Activated naive CD8-positive, alpha-beta T cell treated with anti-CD3 and anti-CD28 coated beads for 36 hours (primary cell): Measurements from ENCODE around the gene SCFD2. TPM values are rescaled to one million over a fixed set of nuclear protein-coding genes. Genes with fewer than 3 reads are reported as not detected.

Experiments used
- DNase-seq: peaks from one replicate; pipeline ENCODE4 v3.0.0; 2021
- H3K27ac Mint-ChIP-seq: one replicate; pipeline ENCODE4 v1.8.0; 2022; ENCODE audit warnings: mild to moderate bottlenecking, moderate library complexity, mixed read lengths
- H3K27me3 Mint-ChIP-seq: one replicate; pipeline ENCODE4 v1.8.0; 2022; ENCODE audit warnings: mild to moderate bottlenecking, mixed read lengths
- H3K36me3 Mint-ChIP-seq: one replicate; pipeline ENCODE4 v1.8.0; 2021; ENCODE audit warnings: mild to moderate bottlenecking, mixed read lengths
- H3K4me1 Mint-ChIP-seq: one replicate; pipeline ENCODE4 v1.8.0; 2021; ENCODE audit warnings: mixed read lengths
- H3K4me3 Mint-ChIP-seq: one replicate; pipeline ENCODE4 v1.8.0; 2022; ENCODE audit warnings: mild to moderate bottlenecking, moderate library complexity, mixed read lengths
- H3K9me3 Mint-ChIP-seq: one replicate; pipeline ENCODE4 v1.8.0; 2022; ENCODE audit warnings: mixed read lengths
- total RNA-seq, 2 experiments: library from RNA; stranded (reverse); gene quantifications; one replicate each; pipeline ENCODE4 v1.2.3, GENCODE V29; 2021

The SCFD2 gene
- total RNA-seq, 2 experiments from 2014 or later, result 21.9 to 23.7 TPM

DNA sequence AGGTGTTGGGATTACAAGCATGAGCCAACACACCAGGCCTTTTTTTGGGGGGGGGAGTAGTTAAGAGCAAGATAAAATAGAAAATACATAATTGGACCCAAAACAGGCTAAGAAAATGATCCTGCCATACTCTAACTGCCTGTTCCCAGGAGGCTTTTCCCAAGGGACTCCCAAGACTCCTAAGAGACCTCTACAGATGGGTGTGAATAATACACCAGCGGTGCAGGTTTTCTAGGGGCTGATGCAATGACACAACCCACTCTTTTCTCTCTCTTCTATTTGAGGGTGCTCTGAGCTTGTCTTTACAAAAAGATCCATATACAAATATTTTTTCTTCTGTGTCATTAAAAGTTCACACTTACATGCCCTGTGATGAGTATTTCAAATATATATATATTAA is 386.8 kb downstream of the SCFD2 start:
- H3K27ac Mint-ChIP-seq, result no peak overlapping the region
- H3K4me1 Mint-ChIP-seq, result peaks cover 4% of the 10 kb centered on the region
- H3K27me3 Mint-ChIP-seq, result no peaks in the 10 kb centered on the region
- no peak overlapping the region for H3K4me3 Mint-ChIP-seq
- no peaks in the 10 kb centered on the region for H3K9me3 Mint-ChIP-seq
- H3K36me3 Mint-ChIP-seq, result peaks cover 13% of the 10 kb centered on the region
- no peak for DNase-seq

DNA sequence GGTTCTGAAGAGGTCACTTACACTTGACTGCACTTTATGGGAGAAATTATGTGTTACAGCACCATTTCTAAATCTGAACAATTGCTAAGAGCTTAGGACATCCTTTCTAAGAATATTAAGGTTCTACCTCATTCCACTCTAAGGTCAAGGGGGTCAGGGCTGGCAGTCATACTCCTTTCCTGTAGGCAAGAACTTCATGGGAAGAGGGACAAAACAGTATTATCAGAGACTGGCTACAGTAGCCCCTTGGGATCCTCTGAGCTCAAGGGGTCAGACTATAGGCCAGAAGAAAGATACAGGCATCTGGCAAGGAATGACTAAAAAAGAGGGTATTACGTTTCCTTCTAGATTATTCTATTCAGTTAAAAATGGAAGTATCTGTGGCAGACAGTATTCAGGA is 388.6 kb downstream of the SCFD2 start:
- Mint-ChIP-seq H3K27me3 (no peaks in the 10 kb centered on the region), H3K9me3 (no peaks in the 10 kb centered on the region), H3K27ac (no peak overlapping the region), H3K4me1 (no peaks in the 10 kb centered on the region), H3K4me3 (no peak overlapping the region), H3K36me3 (peaks cover 21% of the 10 kb centered on the region)
- no peak for DNase-seq

DNA sequence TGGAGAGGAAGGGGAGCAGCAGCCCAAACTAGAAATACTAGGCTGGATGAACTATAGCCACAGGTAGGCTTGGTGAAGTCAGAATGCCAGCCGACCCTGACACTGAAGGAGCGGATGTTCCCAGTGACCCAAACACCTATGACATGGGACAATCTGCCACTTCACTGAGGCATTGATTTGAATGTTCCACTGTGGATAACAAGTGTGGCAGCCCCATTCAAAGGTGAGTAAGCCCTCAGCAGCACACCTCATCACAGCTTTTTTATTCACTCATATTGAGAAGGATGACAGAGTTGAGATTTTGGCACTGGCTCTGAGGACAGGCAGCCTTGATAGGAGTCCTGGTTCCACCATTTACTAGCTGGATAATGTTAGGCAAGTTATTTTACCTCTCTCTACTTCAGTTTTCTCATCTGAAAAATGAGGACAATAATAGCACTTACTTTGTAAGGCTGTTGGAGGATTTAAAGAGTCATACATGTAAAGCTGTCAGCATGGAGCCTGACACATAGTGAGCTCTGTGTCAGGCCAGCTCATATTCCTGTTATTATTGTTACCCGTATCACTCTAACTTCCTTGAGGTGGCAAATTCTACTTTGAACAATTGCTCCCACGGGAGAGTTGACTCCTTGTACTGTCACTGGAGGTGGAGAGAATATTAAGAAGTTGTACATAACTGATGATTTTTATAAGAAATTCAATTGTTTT is 389.2 kb downstream of the SCFD2 start:
- peaks cover 21% of the 10 kb centered on the region for H3K36me3 Mint-ChIP-seq
- H3K27ac Mint-ChIP-seq, result no peak overlapping the region
- no peak for DNase-seq
- H3K9me3 Mint-ChIP-seq, result no peaks in the 10 kb centered on the region
- no peak overlapping the region for H3K4me3 Mint-ChIP-seq
- no peaks in the 10 kb centered on the region for H3K27me3 Mint-ChIP-seq
- no peaks in the 10 kb centered on the region for H3K4me1 Mint-ChIP-seq

GRCh38 chr4:52968691-52969090 is 397.2 kb downstream of the SCFD2 start:
- Mint-ChIP-seq H3K27ac (no peak overlapping the region), H3K36me3 (peaks cover 26% of the 10 kb centered on the region), H3K4me3 (no peak overlapping the region), H3K4me1 (no peaks in the 10 kb centered on the region), H3K9me3 (peaks cover 3% of the 10 kb centered on the region), H3K27me3 (no peaks in the 10 kb centered on the region)
- DNase-seq, result no peak

DNA sequence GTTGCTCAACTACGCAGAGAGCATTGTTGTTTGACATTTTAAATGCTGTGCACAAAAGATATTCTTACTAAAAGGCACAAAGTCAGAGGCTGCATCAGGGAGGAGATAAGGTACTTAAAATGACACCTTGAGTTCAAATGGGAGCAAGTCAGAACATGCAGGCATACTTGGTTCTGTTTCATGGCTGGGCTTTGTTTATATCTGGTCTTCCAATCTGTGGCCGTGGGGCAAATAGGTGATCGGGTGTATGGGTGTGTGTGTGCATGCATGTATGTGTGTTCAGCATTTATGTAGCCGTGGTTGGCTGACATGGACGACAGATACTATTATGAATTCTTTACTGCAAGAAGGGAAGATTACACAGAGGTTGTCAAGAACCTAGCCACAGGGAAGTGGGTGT is 397.6 kb downstream of the SCFD2 start:
- no peak for DNase-seq
- H3K27me3 Mint-ChIP-seq, result no peaks in the 10 kb centered on the region

GRCh38 chr4:52966781-52967180 is 399.1 kb downstream of the SCFD2 start:
- no peak for DNase-seq
- H3K4me3 Mint-ChIP-seq, result no peak overlapping the region
- no peak overlapping the region for H3K27ac Mint-ChIP-seq
- H3K36me3 Mint-ChIP-seq, result peaks cover 21% of the 10 kb centered on the region
- no peaks in the 10 kb centered on the region for H3K4me1 Mint-ChIP-seq
- no peaks in the 10 kb centered on the region for H3K27me3 Mint-ChIP-seq
- peaks cover 3% of the 10 kb centered on the region for H3K9me3 Mint-ChIP-seq

More for the DNA sequence above, 397.6 kb downstream of the SCFD2 start:
- Mint-ChIP-seq H3K36me3 (peaks cover 23% of the 10 kb centered on the region), H3K27ac (no peak overlapping the region), H3K4me1 (no peaks in the 10 kb centered on the region), H3K4me3 (no peak overlapping the region), H3K9me3 (peaks cover 3% of the 10 kb centered on the region)

DNA sequence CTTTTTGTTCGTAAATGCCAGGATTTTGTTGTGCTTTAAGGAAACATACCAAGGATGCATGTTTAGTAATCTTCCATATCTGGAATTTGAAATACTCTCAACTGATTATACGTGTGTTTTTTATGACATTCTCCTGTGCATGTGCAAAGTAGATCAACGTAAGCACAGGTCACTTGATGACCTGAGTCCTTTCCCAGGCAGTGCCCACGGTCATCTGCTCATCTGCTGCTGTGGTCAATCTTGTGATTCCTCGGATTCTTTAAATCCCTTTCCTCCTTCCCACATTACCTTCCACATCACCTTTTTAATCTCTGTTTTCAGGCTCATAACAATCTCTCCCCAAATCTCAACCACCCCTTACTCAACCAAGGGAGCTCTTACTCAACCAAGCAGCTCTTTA is 399.7 kb downstream of the SCFD2 start:
- no peak for DNase-seq
- peaks cover 2% of the 10 kb centered on the region for H3K9me3 Mint-ChIP-seq
- no peak overlapping the region for H3K27ac Mint-ChIP-seq
- H3K4me1 Mint-ChIP-seq, result no peaks in the 10 kb centered on the region
- H3K4me3 Mint-ChIP-seq, result no peak overlapping the region
- H3K36me3 Mint-ChIP-seq, result peaks cover 20% of the 10 kb centered on the region
- H3K27me3 Mint-ChIP-seq, result no peaks in the 10 kb centered on the region

DNA sequence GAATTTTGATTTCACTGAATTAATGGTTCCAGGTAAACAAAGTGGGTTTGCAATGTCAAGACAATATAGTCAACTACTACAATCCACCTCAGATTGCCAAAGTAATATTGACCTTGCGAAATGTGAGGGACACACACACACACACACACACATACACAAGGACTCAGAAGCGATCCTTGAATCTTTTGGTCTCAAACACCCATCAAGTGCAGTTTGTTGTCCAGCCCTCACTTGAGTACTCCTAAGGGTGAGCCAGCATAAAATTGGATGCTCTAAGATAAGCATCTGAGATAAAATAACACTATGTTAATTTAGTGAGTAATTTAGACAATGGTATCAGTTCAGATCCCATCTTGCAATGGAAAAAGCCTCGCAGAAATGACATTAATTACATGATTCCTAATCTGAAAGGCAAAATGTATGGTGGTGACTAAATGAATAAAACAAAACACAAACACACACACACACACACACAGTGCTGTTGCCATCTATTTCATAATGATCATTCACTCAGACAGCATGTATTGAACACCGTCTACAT is 401.2 kb downstream of the SCFD2 start:
- Mint-ChIP-seq H3K4me1 (no peaks in the 10 kb centered on the region), H3K27me3 (no peaks in the 10 kb centered on the region), H3K4me3 (no peak overlapping the region), H3K9me3 (no peaks in the 10 kb centered on the region), H3K27ac (no peak overlapping the region), H3K36me3 (peaks cover 16% of the 10 kb centered on the region)
- DNase-seq, result no peak

DNA sequence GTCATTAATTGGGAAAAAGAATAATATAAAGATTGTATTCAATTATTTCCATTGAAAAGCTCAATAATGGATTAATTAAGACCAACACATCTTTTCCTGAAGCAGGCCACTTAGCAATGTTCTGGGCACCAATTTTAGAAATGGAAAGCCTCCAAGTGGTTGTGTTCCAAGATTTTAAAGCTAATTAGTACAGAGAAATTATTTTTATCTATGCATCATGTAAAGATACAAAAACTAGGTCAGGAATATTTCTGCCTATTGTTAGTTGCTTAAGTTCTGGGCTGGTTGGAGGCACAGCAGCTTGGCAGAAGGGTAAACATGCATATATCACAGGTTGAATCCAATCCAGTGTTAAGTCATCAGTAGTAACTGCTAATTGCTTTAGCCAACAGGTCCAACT is 401.9 kb downstream of the SCFD2 start:
- Mint-ChIP-seq H3K27ac (no peak overlapping the region), H3K4me3 (no peak overlapping the region), H3K36me3 (peaks cover 12% of the 10 kb centered on the region), H3K9me3 (no peaks in the 10 kb centered on the region), H3K4me1 (no peaks in the 10 kb centered on the region), H3K27me3 (no peaks in the 10 kb centered on the region)
- no peak for DNase-seq

DNA sequence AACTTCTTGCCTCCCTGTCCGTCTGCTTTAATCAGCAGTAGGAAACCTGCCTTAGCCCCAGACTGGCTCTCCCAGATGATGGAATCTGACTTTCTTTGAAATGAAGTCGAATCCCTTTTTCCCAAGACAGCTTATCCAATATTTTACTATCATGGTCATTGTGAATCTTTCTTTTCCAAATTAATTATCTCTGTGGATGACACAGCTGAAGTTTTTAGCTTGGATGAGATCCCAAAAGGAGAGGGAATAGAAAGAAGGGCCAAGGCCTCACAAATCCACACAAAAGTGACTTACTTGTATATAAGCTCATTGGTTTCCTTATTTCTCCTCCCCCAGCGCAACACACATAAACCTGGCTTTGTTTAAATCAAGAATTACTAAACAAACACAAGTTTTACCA is 403.1 kb downstream of the SCFD2 start:
- Mint-ChIP-seq H3K9me3 (no peaks in the 10 kb centered on the region), H3K36me3 (peaks cover 12% of the 10 kb centered on the region), H3K4me3 (no peak overlapping the region), H3K4me1 (no peaks in the 10 kb centered on the region), H3K27ac (no peak overlapping the region), H3K27me3 (no peaks in the 10 kb centered on the region)
- DNase-seq, result no peak

DNA sequence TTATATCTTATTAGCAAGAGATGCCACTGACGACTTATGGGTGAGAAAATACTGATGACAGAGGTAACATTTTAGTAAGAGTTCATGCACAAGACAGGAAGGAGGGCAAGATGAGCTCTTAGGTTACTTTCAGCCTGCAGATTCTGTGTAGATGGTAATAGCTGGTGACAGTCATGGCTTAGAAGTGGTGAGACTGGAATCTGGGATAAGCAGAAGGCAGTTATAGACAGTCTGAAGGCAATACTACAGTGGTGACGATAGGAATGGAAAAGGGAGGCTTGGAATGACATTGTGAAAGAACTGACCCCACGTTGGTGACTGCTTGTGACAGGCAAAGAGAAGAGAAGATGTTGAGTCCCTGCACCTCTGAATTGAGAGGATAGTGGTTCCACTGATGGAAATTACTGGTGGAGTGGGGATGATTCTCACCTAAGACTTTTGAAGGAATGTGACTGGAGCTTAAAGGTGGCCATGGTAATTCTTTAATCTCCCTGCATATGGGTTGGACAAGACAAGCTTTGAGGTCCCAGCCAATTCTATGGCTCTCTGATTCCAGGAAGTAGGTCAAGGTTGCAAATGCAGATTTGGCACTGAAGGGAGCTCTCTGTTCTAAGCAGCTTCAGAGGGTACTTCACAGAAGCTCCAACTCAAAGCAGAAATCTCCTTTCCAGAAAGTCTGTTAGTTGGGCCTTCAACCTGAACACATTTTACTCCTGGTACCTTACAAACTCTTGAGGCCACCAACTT is 404.0 kb downstream of the SCFD2 start:
- Mint-ChIP-seq H3K27me3 (no peaks in the 10 kb centered on the region), H3K4me1 (no peaks in the 10 kb centered on the region), H3K9me3 (no peaks in the 10 kb centered on the region), H3K27ac (no peak overlapping the region), H3K4me3 (no peak overlapping the region), H3K36me3 (peaks cover 9% of the 10 kb centered on the region)
- no peak for DNase-seq

GRCh38 chr4:52959541-52959940 is 406.3 kb downstream of the SCFD2 start:
- Mint-ChIP-seq H3K27ac (no peak overlapping the region), H3K27me3 (no peaks in the 10 kb centered on the region), H3K36me3 (peaks cover 3% of the 10 kb centered on the region), H3K9me3 (no peaks in the 10 kb centered on the region), H3K4me3 (no peak overlapping the region), H3K4me1 (no peaks in the 10 kb centered on the region)
- DNase-seq, result no peak

- DNase-seq, result no peak
- H3K27me3 Mint-ChIP-seq, result no peaks in the 10 kb centered on the region
- no peaks in the 10 kb centered on the region for H3K9me3 Mint-ChIP-seq
- H3K27ac Mint-ChIP-seq, result no peak overlapping the region
- H3K36me3 Mint-ChIP-seq, result peaks cover 5% of the 10 kb centered on the region
- no peak overlapping the region for H3K4me3 Mint-ChIP-seq
- H3K4me1 Mint-ChIP-seq, result no peaks in the 10 kb centered on the region
Measured at GRCh38 chr4:52957835-52958631, 407.8 kb downstream of the SCFD2 start.

- Mint-ChIP-seq H3K9me3 (no peaks in the 10 kb centered on the region), H3K27ac (no peak overlapping the region), H3K4me1 (no peaks in the 10 kb centered on the region), H3K27me3 (no peaks in the 10 kb centered on the region), H3K4me3 (no peak overlapping the region), H3K36me3 (peaks cover 5% of the 10 kb centered on the region)
- DNase-seq, result no peak
Measured at GRCh38 chr4:52957220-52957686, 408.6 kb downstream of the SCFD2 start.

GRCh38 chr4:52956691-52957090 is 409.2 kb downstream of the SCFD2 start:
- Mint-ChIP-seq H3K27me3 (no peaks in the 10 kb centered on the region), H3K27ac (no peak overlapping the region), H3K4me1 (no peaks in the 10 kb centered on the region), H3K4me3 (no peak overlapping the region), H3K9me3 (no peaks in the 10 kb centered on the region), H3K36me3 (peaks cover 5% of the 10 kb centered on the region)
- no peak for DNase-seq
